Stimulated activated CD4-positive, alpha-beta T cell treated with anti-CD3 and anti-CD28 coated beads, Interleukin-15, amount 100 ng/mL, for 24 hours (primary cell): ENCODE measurements around the gene CHST13.

Source experiments
- DNase-seq: peaks from one replicate; pipeline ENCODE4 v3.0.0-alpha.2; 2020

CHST13 gene

GRCh38 chr3:126542340-126543241, 18.6 kb downstream of the CHST13 start:
- DNase-seq = no peak

- no peak for DNase-seq
These were observed 19.6 kb downstream of the CHST13 start for GRCh38 chr3:126543457-126544061.

GRCh38 chr3:126544596-126545281, 20.8 kb downstream of the CHST13 start:
- no peak for DNase-seq

- DNase-seq = no peak
These were observed 21.6 kb downstream of the CHST13 start for GRCh38 chr3:126545544-126545943.

- DNase-seq = no peak
These were observed 22.1 kb downstream of the CHST13 start for GRCh38 chr3:126546013-126546412.

- no peak for DNase-seq
These were observed 22.7 kb downstream of the CHST13 start for GRCh38 chr3:126546549-126547239.

GRCh38 chr3:126547721-126548120, 23.8 kb downstream of the CHST13 start:
- DNase-seq = no peak

- no peak for DNase-seq
These were observed 24.9 kb downstream of the CHST13 start for GRCh38 chr3:126548556-126549466.

- no peak for DNase-seq
These were observed 26.0 kb downstream of the CHST13 start for GRCh38 chr3:126549861-126550487.

- no peak for DNase-seq
These were observed 26.6 kb downstream of the CHST13 start for GRCh38 chr3:126550488-126551051.

- no peak for DNase-seq
These were observed 27.3 kb downstream of the CHST13 start for GRCh38 chr3:126551121-126551838.

- no peak for DNase-seq
These were observed 28.1 kb downstream of the CHST13 start for GRCh38 chr3:126551839-126552687.

- DNase-seq = no peak
These were observed 28.8 kb downstream of the CHST13 start for GRCh38 chr3:126552688-126553283.

GRCh38 chr3:126553284-126554084, 29.5 kb downstream of the CHST13 start:
- DNase-seq = no peak

- no peak for DNase-seq
These were observed 30.9 kb downstream of the CHST13 start for GRCh38 chr3:126554560-126555525.

GRCh38 chr3:126555795-126556636, 32.1 kb downstream of the CHST13 start:
- no peak for DNase-seq
